HG02970 (cell line): Measurements from ENCODE around the gene PRODH2.
"Not testable (repeated sequence)": the region's sequence is repeated elsewhere in the genome, so short reads cannot be mapped to it uniquely, and the experiment has no call there.

Source experiments
- ATAC-seq: cut with Tn5 transposase; IDR thresholded peaks from one replicate; pipeline ENCODE4 v1.9.1; 2021; ENCODE audit warnings: mild to moderate bottlenecking, moderate library complexity, moderate number of reproducible peaks; ENCODE audit not compliant: unreplicated experiment, low FRiP score

PRODH2 gene

DNA sequence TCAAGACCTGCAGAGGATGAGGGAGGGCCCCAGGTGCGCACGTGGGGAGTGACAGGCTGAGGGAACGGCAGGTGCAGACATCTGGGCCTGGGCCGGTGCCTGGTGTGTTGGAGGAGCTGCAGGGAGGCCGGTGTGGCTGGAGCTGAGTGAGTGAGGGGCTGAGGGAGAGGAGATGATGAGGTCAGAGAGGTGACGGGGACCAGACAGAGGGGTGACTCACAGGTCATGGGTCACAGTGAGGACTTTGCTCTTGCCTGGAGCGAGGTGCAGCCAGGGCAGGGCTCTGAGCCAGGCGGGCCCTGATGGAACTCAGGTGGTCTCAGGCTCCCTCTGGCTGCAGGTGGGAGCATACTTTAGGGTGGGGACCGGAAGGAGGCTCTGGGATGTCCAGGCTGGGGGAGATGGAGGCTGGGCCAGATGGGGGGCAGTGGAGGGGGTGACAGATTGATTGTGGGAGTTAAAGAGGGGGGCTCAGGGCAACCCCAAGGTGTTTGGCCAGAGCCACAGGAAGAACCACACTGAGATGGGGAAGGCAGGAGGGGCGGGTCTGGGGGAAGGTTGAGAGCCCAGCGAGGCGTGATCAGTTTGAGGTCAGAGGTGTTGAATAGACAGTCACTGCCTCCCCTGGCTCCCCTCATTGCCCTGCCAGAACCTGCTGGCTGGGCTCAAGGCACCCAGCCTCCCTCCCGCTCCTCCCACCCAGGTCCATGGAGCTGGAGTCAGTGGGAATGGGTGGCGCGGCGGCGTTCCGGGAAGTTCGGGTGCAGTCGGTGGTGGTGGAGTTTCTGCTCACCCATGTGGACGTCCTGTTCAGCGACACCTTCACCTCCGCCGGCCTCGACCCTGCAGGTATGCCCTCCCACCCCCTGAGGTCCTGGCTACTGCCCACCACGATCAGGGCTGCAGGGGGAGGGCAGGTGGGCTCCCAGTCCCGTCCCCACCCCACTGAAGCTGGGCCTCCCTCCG is 28.9 kb downstream of the PRODH2 start:
- no peak for ATAC-seq

DNA sequence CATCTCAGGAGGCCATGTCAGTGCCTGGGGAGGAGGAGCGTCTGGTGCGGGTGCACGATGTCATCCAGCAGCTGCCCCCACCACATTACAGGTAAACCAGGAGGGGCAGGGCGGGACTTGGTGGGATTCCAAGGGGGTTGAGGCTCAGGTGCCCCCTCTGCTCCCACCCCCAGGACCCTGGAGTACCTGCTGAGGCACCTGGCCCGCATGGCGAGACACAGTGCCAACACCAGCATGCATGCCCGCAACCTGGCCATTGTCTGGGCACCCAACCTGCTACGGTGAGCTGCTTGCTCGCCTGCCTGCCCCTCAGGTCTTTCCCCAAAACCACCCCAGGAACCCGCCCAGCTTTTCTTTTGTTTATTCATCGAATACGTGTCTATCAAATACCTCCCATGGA is 30.1 kb downstream of the PRODH2 start:
- no peak for ATAC-seq

DNA sequence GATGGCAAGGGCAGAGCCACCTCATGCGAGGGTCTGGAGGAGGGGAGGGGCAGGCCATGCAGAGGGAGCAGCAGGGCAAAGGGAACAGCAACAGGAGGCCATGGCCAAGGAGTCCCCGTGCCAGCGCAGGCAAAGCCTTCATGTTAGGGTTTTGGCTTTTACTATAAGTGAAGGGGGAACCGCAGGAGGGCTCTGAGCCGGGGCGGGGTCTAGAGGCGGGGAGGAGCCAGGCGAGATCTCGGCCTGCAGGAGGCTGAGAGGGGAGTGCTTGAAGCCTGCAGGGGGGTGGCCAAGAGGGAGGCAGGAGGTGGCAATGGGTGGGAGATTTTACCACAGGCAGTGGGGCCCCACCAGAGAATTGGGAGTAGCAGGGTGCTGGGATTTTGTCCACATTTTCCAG is 31.0 kb downstream of the PRODH2 start:
- no peak for ATAC-seq

DNA sequence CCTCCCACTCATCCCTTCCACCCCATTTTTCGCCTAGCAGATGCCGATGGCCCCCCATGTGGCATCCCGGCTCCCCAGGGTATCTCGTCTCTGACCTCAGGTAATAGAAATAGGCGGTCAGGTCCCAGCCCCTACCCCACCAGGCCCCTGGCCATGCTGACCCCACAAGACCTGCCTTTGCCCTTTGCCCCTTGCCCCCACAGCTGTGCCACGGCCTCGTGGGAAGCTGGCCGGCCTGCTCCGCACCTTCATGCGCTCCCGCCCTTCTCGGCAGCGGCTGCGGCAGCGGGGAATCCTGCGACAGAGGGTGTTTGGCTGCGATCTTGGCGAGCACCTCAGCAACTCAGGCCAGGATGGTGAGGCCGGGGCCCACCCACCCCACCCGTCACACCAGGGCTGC is 31.9 kb downstream of the PRODH2 start:
- no peak for ATAC-seq

DNA sequence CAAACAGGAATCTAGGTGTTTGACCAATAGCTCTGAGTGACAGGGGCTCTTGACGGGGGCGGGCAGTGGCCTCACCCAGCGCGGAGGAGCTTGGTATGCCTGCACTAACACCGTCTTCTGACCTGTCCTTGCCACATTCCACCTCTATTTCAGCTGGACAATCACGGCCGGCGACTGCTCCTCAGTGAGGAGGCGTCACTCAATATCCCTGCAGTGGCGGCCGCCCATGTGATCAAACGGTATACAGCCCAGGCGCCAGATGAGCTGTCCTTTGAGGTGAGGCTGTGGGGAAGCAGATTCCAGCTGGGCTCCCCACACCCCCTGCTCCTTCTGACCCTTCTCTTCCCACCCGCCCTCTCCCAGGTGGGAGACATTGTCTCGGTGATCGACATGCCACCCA is 32.6 kb downstream of the PRODH2 start:
- ATAC-seq: no peak

DNA sequence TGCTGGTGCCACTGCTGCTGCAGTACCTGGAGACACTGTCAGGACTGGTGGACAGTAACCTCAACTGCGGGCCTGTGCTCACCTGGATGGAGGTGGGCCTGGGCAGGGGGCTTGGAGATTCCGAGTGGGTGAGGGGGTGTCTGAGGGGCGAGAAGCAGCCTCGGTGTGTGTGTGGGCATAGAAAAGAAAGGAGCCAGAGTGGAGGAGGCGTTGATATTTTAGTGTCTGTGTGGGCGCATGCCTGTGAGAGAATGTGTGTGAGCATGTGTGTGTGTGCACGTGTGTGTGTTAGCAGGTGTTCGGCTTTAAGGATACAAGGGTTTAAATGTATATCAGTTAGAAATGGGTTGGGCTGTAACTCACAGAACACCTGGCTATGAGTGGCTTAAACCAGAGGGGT is 33.6 kb downstream of the PRODH2 start:
- no peak for ATAC-seq

DNA sequence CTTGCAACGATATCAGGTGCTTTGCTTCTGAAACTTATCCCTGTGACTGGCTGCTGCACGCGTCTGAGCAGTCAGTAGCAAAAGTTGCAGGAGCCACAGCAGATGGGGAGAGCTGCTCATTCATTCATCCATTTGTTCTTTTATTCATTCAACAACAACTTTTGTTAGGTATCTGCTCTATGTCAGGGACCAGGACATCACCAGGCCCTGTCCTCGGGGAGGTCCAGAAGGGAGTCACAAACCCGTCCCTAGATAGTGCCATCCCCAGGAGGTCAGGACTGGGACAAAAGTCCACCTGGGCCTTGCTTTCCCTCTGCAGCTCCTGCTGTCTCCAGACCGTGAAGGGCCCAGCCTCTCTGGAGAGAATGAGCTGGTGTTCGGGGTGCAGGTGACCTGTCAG is 34.7 kb downstream of the PRODH2 start:
- no peak for ATAC-seq

DNA sequence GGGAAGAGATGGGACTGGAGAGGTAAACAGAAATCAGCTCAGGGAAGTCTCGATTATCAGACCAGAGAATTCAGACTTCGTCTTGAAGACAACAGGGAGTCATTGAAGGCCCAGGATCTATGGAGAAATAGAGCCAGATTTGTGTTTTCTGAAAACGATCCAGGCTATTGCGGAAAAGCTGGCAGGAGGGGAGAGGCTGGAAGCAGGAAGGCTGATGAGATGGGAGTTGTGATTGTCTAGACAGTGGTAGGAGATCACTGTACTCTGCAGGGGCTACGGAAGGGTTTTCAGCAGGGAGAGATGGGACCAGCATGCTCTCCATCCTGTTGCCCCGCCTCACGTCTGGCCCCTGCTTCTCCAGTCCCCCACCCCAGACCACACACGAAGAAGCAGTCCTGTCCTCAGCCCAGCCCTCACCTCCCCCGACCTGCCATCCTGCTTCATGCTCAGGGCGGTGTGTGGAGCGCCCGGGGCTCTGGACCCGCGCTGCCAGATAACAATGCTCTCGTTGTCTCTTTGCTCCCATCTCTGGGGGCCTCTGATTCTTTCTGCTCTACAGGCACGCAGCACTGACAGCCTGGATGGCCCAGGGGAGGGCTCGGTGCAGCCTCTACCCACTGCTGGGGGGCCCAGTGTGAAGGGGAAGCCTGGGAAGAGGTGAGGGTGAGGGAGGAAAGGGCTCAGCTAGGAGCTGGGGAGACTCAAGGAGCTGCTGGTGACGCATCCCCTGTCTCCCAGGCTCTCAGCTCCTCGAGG is 35.4 kb downstream of the PRODH2 start:
- no peak for ATAC-seq

DNA sequence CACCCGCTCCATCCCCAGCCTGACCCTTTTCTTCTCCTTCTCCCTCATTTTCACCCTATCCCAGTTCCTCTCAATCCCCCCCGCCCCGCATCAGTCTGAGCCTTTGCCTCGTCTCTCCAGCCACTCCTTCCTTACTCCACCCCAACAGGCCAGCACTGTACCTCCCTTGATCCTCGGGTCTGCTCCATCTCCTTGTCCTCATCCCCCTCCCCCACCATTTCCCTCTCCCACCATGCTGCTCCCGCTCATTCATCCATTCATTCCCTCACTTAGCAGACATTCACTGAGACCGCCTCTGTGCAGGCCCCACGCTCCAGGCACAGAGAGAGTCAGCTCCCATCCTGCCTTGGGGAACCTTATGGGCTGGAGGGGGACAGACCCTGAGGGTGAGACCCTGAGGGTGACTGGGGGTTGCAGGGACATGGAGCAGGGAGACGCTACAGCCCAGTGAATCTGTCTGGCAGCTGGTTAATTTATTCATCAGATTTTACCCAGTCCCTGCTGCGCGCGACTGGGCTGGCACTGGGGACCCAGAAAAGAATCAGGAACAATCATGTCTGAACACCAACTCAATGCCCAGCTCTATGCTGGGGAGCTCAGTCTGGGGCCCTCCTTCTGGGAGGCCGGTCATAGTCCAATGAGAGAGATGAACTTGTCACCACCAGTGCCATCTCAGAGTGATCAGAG is 36.4 kb downstream of the PRODH2 start:
- no peak for ATAC-seq

DNA sequence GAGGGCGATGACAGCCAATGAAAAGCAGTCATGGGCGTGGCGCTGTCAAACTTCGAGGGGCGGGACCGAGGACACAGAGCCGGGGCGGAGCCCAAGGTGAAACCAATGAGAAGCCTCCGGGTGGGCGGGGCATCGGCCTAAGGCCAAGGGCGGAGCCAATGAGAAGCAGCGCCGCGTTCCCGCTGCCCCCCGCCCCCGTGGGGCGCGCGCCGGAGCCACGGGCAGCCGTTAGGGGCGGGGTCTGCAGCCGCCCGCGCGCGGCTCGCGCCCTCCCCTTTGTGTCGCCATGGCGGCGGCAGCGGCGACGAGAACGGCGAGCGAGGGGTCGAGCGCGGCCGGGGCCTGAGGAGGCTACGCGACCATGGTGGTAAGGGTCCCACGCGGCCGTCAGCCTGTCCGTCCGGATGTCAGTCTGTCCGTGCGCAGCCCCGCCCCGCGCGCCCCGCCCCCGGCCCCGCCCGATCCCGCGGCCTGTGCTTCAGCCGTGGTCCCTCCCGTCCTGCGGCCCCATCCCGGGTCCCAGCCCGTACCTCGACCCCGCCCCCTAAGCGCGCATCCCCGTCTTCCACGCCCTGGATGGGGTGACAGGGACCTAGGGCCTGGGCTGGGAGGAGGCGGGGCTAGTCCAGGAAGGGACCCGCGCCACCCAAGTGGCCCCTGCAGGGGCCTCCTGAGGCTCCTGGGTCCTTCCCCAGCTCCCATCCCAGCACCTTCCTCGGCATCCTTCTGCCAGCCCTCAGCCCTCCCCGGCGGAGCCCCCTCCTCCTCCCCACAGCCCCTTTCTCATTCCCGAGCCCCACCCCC is 37.1 kb downstream of the PRODH2 start, which contains the start of gene ARHGAP33:
Gene ARHGAP33 (plus strand): TSS at position 267 of the 804 bp plus-strand sequence. CDS start 95 bp downstream, at position 362.
- ATAC-seq: peak; percentile 90

DNA sequence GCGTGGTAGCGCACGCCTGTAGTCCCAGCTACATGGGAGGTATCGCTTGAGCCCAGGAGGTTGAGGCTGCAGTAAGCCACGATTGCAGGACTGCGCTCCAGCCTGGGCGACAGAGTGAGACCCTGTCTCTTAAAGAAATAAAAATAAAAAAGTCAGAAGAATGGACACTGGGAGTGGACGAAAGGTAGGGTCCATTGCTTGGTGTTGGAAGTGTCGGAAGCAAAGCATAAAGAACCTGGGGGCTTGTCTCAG is 37.7 kb downstream of the PRODH2 start:
- ATAC-seq: no peak

DNA sequence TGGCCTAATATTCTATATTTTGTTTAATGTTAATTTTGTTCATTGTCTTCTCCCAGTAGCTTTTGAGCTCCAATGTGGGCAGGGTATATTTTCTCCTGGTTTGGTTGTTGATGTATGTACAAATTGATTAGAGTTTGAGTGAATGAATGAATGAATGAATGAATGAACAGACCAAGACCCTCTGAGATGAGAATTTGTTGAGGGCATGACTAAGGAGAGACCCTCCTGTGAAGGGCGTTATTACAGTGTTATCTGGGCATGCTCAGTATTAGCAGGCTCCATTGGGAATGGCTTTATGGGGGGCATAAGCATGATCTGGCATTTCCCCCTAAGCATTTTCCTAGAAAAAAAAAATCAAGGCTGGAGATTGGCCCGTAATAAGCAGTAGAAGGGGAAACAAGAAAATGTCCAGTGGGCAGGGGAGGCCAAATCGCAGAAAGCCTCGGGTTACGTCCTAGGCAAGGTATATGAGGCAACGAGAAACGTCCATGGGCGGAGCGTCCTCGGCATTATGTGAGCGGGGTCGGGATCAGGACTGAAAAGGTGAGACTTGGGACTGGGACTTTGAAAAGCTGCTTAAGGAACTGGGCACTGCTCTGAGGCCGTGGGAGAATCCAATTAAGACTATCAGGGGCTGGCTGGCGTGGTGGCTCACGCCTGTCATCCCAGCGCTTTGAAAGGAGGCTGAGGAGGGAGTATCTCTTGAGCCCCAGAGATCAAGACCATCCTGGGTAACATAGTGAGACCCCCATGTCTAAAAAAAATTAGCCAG is 38.2 kb downstream of the PRODH2 start:
- ATAC-seq: no peak

DNA sequence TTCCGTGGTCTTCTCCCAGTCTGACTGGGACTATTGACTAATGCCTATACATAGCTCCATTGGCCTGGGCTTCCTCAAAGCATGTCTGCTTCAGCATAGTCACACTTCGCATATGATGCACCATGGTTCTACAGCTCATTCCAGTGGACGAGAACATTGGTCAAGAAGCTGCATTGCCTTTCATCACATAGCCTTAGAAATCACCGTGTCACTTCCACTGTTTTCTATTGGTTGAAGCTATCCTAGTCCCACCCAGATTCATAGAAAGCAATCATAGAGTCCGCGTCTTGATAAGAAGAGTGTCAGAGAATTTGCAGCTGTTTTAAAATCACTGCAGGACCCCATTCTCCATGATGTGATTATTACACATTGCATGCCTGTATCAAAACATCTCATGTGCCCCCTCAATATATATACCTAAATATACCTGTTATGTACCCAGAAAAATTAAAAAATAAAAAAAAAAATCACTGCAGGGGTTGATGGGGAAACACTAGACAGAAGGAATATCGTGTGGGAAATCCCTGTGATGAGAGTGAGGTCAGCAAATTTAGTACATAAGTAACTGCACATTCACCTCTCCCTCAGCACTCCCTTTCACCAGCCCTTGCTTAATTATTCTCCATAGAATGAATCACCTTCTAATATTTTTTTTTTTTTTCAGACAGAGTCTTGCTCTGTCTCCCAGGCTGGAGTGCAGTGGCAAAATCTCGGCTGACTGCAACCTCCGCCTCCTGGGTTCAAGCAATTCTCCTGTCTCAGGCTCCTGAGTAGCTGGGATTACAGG is 39.4 kb downstream of the PRODH2 start:
- no peak for ATAC-seq

DNA sequence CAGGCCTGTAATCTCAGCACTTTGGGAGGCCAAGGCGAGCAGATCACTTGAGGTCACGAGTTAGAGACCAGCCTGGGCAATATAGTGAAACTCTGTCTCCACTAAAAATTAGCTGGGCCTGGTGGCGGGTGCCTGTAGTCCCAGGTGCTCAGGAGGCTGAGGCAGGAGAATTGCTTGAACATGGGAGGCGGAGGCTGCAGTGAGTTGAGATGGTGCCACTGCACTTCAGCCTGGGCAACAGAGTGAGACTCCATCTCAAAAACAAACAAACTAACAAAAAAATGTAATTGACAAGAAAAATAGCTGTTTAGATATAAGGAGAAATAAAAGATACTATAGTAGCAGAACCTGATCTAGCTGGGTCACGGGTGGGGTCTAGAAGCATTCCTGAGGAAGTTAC is 40.3 kb downstream of the PRODH2 start:
- not testable (repeated sequence) for ATAC-seq

DNA sequence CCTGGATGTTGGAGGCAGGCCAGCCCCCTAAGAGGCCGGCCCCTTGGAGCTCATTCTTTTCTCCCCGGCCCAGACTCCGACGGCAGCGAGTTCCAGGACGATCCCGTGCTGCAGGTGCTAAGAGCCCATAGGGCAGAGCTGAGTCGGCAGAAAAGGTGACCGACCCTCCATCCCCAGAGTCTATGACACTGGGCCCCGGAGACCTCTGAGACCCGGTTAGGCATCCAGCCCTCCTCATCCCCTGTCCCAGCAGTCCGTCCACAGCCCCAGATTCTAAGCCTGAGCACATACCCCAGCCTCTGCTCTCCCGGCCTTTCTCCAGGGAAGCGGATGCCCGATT is 44.6 kb downstream of the PRODH2 start:
- ATAC-seq: no peak

DNA sequence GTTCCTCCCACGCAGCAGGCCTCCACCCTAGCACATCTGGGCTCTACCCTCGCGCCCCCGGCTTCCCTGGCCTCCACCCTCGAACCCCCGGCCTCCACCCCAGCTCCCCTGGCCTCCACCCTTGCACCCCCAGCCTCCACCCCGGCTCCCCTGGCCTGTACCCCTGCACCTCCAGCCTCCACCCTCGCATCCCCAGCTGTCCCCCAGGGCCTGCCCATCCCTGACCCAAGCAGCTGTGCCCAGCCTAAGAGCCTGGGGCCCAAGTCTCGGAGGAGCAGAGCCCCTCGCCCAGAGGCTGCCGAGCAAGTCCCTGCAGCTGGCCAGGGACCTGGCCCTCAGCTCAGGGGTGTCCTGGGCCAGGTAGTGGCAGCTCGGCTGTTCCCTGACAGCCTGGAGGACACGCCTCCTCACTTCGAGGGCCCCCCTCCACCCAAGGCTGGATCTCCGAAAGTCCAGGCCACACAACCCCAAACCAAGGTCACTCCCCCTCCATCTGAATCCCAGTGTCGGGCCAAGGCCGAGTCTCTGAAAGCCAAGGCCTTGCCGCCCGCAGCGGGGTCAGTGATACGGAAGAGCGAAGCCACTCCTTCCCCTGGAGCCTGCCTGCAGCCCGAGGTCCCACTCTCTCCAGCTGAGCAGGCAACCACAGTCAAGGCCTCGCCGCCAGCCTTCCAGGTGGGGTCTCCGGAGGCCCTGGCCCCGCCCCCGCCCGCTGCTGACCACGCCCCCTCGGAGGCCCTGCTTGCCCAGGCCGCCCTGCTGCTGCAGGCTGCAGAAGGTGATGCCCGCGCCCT is 45.2 kb downstream of the PRODH2 start:
- ATAC-seq: no peak

DNA sequence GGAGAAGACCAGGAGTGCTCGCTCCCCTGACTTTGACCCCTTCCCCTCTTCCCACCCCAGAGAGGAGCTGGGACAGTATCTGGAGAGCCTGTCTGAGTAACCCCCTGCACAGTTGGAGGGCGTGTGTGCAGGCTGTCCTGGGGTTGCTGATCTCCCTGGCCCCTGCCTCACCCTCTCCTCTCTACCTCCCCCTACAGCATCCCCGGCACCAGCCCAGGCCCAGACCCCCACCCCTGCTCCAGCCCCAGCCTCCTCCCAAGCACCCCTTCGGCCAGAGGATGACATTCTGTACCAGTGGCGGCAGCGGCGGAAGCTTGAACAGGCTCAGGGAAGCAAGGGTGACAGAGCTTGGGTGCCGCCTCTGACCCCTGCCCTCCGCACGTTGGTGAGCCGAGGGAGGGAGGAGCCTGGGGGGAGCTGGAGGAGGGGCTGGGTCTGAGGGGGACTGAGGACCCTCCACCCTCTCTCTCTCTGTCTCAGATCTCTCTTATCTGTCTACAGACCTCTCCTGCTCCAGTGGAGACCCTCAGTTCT is 46.0 kb downstream of the PRODH2 start:
- no peak for ATAC-seq
